Measurements from ENCODE around the gene STH.

The STH gene

DNA sequence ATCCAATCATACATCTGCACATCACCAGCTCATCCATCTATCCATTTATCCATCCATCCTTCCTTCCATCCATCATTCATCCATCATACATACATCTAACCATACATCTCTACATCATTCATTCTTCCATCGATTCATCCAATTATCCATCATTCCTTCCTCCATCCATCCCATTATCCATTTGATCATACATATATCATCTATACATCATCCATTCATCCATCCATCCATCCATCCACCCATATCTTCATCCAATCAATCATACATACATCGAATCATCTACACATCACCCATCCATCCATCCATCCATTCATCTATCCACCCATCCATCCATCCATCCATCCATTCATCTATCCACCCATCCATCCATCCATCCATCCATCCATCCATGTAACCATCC, 29.3 kb upstream of the STH start:
- no peak for DNase-seq

DNA sequence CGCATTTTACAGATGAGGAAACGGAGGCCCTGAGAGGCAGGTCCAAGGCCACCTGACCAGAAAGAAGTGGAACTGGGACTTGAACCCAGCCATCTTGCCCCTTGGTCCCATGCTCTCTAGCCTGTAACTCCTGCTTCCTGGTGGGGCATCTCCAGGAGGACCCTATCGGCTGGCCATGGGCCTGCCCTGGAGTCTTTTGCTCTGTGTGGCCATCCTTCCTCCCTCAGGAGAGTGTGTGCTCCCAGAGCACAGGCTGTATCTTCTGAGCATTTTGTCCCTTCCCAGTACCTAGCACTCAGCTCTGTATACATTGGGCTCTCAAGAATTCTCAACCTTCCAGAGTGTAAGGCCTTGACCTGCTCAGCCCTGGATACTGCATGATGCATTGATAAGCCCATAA, 28.4 kb upstream of the STH start:
- DNase-seq, result no peak

DNA sequence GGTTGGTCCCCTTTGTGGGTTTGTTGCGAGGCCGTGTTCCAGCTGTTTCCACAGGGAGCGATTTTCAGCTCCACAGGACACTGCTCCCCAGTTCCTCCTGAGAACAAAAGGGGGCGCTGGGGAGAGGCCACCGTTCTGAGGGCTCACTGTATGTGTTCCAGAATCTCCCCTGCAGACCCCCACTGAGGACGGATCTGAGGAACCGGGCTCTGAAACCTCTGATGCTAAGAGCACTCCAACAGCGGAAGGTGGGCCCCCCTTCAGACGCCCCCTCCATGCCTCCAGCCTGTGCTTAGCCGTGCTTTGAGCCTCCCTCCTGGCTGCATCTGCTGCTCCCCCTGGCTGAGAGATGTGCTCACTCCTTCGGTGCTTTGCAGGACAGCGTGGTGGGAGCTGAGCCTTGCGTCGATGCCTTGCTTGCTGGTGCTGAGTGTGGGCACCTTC, 27.3 kb upstream of the STH start:
- DNase-seq, result no peak

DNA sequence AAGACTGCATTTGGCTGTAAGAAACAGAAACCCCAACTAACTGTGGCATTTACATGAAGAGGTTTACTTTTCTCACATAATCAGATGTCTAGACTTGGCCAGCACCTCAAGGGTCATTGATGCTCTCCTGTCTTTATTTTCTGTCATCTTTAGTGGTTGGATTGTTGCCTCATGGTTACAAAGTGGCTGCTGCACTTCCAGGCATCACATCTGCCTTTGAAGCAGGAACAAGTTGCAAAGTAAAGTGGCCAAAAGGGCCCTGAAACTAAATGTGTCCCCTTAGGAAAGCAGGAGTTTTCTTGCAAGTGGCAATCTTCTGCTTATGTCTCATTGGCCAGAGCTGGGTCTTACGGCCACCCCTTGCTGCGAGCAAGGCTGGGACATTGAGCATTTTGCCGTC, 26.5 kb upstream of the STH start:
- DNase-seq, result no peak

DNA sequence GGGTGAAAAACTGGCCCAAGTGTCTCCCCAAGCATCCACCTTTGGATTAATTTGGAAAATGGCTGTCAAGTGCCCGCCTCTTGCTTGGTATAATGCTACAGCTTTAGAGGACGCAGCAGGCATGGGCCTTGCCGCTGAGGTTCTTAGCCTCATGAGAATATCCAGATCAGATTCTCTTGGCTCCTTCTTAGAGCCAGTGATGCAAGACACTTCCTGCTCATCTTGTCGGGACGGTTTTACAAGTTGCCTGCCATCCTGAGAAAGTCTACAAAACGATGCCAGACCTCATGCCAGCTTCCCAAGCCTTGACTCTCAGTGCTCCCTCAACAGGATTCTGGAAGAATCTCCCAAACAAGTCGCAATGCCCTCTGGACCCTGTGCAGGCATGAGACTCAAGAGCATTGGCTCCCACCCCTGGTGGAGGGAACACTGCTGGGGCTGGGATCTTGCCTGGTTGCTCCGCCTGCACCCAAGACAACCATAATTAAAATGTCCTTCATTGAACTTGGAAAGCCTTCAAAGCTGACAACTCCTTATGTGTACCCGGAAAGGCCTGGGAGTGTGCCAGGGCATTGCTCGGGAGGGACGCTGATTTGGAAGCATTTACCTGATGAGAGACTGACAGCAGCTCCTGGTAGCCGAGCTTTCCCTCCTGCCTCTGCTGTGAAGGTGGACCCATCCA, 25.8 kb upstream of the STH start:
- no peak for DNase-seq

DNA sequence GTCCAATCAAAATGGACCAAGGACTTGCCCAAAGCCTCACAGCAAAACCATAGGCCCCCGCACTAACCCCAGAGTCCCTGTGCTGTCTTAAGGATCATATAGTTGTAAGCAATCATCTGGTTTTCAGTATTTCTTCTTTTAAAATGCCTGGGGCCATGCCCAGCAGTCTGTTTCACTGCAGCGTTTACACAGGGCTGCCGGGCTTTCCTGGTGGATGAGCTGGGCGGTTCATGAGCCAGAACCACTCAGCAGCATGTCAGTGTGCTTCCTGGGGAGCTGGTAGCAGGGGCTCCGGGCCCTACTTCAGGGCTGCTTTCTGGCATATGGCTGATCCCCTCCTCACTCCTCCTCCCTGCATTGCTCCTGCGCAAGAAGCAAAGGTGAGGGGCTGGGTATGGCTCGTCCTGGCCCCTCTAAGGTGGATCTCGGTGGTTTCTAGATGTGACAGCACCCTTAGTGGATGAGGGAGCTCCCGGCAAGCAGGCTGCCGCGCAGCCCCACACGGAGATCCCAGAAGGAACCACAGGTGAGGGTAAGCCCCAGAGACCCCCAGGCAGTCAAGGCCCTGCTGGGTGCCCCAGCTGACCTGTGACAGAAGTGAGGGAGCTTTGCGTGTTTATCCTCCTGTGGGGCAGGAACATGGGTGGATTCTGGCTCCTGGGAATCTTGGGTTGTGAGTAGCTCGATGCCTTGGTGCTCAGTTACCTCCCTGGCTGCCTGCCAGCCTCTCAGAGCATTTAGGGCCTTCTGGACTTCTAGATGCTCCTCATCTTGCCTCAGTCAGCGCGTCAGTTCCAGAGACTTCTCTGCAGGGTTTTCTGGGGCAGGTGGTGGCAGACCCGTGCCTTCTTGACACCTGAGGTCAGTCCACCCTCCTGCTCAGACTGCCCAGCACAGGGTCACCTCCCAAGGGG, 24.8 kb upstream of the STH start:
- DNase-seq, result no peak

DNA sequence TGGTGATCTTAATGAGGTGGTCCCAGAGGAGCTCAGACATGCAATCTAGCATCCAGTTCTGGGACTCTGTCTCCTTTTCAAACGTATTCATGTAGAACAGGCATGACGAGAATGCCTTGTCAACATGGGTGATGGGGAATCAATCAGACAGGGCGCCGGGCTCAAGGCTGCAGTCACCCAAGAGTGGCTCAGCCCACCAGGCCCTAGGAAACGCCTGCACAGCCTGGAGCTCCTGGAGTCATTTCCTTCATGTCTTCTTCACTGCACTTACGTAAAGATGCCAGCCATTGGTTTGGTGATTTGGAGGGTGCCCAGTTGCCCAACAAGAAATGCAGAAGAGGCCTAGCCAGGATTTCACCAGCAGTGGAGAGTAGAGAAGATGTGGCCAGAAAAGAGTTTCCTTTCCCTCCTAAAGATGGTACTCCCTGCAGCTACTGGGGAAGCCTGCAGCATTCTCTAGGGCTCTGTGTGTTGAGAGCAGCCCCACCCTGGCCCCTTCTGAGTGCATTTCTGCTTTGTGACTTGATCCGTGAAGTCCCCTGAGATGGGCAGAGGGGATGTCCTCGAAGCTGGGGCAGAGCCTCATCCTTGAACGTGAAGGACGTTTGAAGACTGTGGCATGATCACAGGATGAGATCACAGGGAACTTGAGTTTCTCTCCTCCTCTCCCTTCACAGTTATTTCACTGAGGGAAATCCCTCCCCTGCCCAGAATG, 24.0 kb upstream of the STH start:
- no peak for DNase-seq

DNA sequence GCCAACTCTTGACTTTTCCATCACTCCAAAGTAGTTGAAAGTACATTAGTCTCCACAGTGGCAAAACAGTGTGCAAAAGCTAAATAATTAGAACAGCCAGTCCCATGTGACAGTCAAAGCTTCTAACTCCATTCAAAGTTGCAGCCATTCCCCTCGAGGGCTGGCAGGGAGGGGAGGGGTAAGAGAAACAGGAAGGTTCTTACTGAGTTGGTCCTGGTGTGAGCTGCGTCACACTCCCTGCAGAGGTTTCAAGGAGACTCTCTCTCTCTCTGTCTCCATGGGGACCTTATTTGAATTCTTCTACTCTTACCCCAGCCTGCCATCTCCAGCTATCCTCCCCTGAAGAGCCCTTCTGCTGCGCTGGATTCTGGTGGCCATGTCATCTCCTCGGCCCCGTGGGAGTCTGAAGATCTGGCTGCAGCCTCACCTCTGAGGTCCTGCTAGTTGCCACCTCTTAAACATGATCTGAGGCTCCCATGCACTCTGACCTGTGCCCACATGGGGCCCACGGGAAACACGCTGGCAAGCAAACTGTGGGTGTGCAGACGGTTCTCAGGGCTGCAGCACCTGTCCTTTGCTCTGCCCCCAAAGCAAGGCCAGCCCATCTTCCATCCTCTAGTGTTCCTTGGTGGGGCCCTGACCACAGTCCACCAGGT, 23.3 kb upstream of the STH start:
- no peak for DNase-seq

DNA sequence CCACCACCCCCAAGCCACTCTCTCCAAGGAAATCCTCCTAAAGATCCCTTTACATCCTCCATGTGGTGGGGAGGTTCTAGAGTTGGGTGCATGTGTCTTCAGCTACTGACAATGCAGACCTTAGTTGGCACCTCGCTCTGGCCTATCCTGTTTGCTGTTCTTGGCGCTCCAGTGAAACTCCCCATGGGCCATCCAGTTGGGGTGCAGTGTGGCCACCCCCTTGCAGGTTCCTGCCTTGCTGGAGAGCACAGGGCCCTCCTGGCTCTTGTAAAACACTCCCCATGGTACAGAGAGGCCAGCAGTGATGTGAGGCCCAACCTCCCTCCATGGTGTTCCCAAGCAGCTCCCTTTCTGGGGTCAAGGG, 22.7 kb upstream of the STH start:
- no peak for DNase-seq

DNA sequence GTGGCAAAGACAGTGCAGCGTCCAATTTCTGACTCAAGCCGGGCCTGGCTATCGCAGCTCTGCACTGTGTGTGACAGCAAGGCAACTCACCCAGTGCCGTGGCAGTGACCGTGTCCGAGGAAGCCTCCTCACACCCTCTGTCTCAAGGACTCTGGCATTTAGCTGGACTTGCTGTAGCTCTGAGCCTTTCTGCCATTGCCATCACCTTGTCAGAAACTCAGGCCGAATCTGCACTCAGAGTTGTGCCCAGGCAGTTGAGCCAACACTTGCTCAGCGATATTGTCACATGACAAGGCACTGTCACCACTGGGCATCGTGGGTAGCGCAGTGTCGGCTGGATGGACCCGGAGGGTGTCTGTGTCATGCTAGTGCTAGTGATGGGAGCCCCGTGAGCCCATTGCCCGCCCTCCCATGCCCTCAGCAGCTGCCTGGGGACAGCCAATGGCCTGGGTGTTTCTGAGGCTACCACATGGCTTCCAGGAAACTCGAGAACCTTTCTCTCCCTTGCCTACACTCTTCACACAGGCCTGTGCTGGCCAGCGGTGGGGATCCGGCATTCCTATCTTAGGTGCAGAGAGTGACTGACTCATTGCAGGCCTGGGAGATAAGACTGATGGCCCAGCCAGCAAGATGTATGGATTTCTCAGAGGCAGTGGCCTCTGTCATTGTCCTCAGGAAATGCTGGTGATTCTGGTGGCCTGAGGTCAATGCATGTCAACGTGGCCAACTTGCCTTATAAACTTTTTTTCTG, 22.1 kb upstream of the STH start:
- no peak for DNase-seq

DNA sequence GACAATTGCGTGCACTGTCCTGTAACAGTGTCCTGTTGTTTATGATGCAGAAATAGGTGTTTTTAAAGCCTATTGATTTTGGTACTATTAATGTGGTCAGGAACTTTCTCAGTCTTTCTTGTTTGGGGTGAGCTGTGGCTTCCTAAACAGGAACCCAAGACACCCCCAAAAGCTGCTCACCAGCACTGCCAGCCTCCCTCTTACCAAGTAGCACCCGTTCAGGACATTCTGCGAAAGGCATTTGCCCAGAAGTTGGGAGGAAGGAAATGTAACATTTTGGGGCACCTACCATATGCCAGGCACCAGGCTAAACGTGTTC, 21.6 kb upstream of the STH start:
- no peak for DNase-seq

DNA sequence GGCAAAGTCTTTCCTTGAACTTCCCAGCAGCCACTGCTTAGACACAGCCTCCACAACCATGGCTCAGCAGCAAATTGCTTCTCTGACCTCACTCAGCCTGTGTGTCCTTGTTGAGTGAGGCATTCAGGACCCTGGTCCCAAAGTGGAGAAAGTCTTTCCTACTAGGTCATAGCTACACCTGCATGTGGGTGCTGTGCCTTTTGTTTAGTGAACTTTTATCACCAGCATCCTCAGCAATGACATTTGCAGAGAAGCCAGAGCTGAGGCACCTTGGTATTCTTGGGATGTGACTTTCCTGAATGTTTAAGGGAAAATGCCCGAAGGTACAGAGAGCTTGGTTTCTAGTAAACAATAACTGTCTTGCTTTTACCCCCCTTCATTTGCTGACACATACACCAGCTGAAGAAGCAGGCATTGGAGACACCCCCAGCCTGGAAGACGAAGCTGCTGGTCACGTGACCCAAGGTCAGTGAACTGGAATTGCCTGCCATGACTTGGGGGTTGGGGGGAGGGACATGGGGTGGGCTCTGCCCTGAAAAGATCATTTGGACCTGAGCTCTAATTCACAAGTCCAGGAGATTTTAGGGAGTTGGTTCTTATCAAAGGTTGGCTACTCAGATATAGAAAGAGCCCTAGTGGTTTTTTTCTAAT, 20.9 kb upstream of the STH start:
- no peak for DNase-seq

DNA sequence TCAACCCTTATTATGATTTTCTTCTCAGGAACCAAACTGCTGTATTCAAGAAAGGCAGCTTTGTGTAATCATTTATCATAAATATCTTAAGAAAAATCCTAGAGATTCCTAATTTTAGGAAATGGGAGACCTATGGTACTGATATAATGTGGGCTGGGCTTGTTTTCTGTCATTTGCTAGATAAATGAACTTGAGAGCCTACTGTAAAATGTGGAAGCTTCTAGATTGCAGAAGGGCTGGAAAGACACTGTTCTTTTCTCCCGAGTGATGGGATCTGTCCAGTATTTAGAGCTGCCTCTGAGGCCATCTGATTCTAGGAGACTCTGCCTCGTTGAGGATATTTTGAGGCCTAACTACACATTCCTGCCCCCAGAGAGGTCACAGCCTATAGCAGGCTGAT, 19.9 kb upstream of the STH start:
- DNase-seq, result no peak

DNA sequence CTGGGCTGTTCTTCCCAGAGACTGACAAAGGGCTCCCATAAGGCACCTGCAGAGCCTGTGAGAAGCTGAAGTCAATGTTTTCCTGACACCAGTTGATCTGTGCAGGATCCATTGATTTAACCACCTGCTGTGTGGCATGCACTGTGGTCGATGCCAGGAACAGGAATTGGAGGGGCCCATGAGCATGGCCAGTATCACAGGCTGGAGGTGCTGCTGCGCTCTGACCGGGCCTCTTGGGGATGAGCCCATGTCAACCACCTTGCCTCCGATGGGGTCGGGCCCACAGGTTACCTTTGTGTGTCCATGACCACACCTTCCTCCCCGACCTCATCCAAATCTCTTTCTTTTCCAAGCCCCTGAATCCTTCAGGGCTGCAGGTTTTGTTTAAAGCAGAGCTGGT, 18.2 kb upstream of the STH start:
- no peak for DNase-seq

DNA sequence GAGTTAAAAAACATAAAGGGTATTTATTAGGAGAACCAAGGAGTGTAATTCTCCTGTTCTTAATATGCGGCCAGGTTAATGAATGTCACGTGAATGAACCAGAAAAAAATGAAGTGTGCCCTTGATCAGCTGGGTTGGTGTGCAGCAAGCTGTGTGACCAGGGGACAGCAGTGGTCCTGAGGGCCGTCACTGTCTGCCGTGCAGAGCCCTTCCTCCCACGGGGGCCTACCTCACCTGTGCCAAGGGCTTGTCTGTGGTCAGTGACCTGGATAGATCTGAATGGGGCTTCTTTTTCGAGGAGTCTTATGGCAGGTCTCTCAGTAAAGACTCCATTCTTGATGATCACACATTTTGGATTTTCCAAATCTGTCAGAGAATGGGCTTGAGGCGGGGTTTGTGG, 17.7 kb upstream of the STH start:
- no peak for DNase-seq

DNA sequence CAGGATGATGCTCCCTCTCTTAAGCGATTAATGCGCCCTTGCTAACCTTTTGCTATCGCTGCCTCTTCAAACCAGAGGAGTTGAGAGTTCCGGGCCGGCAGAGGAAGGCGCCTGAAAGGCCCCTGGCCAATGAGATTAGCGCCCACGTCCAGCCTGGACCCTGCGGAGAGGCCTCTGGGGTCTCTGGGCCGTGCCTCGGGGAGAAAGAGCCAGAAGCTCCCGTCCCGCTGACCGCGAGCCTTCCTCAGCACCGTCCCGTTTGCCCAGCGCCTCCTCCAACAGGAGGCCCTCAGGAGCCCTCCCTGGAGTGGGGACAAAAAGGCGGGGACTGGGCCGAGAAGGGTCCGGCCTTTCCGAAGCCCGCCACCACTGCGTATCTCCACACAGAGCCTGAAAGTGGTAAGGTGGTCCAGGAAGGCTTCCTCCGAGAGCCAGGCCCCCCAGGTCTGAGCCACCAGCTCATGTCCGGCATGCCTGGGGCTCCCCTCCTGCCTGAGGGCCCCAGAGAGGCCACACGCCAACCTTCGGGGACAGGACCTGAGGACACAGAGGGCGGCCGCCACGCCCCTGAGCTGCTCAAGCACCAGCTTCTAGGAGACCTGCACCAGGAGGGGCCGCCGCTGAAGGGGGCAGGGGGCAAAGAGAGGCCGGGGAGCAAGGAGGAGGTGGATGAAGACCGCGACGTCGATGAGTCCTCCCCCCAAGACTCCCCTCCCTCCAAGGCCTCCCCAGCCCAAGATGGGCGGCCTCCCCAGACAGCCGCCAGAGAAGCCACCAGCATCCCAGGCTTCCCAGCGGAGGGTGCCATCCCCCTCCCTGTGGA, 16.0 kb upstream of the STH start:
- no peak for DNase-seq

DNA sequence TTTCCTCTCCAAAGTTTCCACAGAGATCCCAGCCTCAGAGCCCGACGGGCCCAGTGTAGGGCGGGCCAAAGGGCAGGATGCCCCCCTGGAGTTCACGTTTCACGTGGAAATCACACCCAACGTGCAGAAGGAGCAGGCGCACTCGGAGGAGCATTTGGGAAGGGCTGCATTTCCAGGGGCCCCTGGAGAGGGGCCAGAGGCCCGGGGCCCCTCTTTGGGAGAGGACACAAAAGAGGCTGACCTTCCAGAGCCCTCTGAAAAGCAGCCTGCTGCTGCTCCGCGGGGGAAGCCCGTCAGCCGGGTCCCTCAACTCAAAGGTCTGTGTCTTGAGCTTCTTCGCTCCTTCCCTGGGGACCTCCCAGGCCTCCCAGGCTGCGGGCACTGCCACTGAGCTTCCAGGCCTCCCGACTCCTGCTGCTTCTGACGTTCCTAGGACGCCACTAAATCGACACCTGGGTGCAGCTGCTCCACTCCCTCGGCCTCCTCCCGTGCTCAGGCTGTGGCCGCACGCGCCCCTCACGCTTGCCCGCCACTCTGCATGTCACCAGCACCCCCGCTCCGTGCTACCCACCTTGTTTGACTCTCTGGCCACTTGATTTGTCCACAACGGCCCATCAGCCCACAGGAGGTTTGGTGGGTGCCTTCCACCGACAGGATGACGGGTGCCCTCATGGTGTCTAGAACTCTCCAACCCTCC, 15.3 kb upstream of the STH start:
- DNase-seq, result no peak

DNA sequence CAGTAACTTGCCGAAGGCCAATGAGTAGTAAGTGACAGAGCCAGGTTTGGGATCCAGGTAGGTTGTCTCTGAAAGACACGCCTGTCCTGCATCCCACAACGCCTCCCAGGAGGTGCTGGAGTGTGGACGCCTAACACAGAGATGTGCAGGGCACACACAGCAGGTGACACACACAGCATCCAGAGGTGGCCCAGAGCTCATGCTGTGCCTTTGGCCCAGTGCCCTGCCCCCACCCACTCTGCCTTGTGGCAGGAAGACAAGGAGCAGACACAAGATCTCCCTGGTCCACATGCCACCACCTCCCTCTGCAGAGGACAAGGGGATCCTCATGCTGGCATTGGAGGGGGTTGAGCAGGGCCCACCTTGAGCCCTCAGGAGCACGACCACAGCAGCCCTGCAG, 14.7 kb upstream of the STH start:
- no peak for DNase-seq

DNA sequence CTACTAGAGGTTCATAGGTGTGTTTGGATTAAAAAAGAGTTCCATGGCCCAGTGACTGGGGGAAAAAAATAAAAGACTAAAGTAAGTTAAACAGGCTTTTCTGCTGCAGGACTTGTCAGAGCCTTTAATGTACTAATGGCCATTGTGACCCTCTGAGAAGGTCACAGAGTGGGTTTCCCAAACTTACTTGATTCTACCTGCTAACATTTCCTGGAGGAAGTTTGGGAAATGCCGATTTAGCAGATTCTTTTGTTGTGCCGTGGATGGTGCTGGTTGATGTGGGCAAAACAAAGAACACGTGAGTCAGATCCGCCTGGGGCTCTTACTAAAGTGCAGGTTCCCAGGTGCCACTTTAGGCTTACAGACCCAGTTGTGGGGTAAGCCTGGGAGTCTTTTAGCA, 13.6 kb upstream of the STH start:
- no peak for DNase-seq

DNA sequence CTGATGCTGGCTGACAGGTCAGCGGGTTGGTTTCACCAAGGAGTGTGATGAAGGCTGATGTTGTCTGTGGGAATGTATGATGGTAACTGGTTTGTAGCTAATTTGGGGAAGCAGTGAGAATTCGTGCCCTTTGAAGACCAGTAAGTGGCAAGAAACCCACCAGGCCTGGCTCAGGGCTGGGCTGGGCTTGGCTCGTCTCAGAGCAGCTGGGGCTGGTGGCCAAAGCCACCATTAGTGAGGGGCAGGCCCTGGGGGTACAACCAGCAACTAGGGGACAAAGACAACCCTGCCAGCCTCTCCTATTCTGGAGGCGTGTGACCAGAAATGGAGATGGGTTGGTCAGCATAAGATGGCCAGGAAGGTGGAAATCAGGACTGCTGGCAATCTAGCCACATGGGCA, 13.0 kb upstream of the STH start:
- DNase-seq, result no peak

DNA sequence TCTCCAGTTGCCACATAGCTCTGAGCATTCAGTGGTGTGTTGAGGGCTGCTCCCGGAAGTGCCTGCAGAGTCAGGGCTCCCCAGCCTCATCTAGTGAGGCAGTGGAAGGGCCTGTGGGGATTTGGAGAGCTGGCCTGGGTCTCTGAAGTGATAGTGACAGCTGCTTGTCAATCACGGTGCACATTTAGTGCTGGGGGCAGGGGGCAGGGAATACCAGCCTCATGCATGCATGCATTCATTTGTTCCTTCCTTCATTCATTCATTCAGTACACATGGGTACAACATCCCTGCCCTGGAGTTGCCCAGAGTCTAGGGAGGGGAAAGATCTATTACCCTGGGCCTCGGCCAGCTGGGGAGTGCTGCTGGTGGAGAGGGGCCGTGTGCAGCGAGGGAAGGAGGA, 11.3 kb upstream of the STH start:
- DNase-seq, result no peak
